Measurements from ENCODE around the gene STYXL2.
A peak's percentile ranks its signal among the peaks of the same experiment; 100 is the strongest.

STYXL2 gene

DNA sequence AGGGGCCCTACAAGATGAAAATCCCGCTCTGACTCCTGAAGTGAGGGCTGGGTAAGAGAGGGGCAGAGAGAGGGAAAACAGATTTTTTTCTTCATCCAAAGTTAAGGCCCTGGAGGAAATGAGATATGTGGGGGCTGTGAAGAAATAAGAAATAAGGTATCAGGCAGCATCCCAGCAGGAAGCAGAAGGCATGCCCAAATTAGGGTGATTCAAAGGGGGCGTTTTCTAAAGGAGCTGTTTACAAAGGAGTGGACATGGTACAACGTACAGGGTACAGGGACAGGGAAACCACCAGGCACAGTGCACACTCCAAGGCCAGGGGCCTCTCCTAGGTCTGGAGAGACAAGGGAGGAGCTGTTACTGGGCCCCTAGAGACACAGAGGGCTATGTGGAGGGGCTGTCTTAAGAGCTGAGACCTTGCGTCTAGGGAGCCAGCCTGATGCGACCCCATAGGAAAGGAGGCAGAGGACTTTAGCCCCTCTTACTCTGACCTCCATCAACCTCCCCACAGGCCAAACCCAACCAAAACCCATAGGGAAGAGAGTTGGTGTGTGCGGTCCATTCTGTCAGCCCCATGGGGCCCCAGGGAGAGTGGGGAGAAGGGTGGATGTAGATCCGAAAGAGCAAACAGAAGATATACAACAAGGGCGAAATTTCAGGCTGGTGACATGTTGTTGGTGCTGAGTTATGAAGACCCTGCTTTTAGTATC, 38.6 kb downstream of the STYXL2 start:
- H3K9me3 Mint-ChIP-seq: peaks cover 3% of the 10 kb centered on the region
- H3K27me3 Mint-ChIP-seq (ENCODE audit: low read depth, poor library complexity): peaks cover 7% of the 10 kb centered on the region

DNA sequence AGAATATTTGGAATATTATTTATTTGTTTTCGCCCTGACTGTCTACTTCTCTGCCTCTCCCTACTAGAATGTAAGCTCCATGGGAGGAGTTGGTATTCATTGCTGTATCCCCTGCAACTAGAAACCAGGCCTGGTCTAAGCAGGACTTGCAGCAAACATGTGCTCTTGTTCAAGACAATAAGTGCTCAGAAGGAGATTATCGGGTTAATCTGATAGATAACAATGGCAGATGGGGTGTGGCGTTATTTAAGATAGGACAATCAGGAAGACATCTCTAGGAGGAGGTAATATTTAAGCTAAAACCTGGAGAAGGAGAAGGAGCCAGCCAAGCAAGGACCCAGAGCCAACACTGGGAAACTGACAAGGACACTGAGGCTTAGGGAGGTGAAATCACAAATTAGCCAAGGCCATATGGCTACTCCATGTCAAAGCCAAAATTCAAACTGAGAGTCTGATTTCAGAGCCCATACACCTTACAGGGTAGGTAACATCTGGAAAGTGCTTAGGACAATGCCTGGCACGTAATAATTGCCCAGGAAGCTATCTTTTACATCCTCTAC, 41.5 kb downstream of the STYXL2 start:
- TF ChIP-seq, protein P1, sequence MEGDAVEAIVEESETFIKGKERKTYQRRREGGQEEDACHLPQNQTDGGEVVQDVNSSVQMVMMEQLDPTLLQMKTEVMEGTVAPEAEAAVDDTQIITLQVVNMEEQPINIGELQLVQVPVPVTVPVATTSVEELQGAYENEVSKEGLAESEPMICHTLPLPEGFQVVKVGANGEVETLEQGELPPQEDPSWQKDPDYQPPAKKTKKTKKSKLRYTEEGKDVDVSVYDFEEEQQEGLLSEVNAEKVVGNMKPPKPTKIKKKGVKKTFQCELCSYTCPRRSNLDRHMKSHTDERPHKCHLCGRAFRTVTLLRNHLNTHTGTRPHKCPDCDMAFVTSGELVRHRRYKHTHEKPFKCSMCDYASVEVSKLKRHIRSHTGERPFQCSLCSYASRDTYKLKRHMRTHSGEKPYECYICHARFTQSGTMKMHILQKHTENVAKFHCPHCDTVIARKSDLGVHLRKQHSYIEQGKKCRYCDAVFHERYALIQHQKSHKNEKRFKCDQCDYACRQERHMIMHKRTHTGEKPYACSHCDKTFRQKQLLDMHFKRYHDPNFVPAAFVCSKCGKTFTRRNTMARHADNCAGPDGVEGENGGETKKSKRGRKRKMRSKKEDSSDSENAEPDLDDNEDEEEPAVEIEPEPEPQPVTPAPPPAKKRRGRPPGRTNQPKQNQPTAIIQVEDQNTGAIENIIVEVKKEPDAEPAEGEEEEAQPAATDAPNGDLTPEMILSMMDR (IDR thresholded peaks at IDR 0.05): no peak
- peaks cover 49% of the 10 kb centered on the region for H3K4me1 Mint-ChIP-seq
- no peak overlapping the region for H3K4me3 Mint-ChIP-seq
- peaks cover 5% of the 10 kb centered on the region for H3K27me3 Mint-ChIP-seq (ENCODE audit: low read depth, poor library complexity)
- H3K36me3 Mint-ChIP-seq (ENCODE audit: low read depth): no peaks in the 10 kb centered on the region
- DNase-seq: no peak
- H3K9me3 Mint-ChIP-seq: peaks cover 3% of the 10 kb centered on the region
- H3K27ac Mint-ChIP-seq: no peak overlapping the region

More for the DNA sequence above, 38.6 kb downstream of the STYXL2 start:
- Mint-ChIP-seq H3K4me1 (peaks cover 39% of the 10 kb centered on the region), H3K27ac (peak overlapping the region; percentile 86), H3K36me3 (ENCODE audit: low read depth) (no peaks in the 10 kb centered on the region), H3K4me3 (no peak overlapping the region)
- no peak for DNase-seq
- TF ChIP-seq, protein P1 (IDR thresholded peaks at IDR 0.05): no peak

DNA sequence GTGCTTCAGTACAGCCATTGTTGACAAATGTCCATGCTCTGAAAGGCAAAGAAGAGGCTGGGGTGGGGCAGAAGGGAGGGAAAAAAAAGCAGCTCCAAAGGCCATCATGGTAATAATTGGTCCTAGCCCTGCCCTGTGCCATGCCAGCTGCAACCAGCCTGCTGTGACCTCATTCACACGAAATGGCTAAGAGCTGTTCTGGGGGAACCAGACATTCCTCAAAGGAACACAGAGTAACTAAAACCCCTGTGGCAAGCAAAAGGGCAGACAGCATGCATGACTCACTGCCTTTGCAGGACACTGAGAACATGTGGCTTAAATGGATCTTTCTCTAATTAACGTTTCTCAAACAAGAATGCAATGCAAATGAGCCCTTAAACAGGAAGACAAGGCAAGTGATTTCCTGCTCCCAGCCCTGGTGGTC, 42.3 kb downstream of the STYXL2 start:
- H3K4me1 Mint-ChIP-seq: peaks cover 49% of the 10 kb centered on the region
- TF ChIP-seq, protein P1 (IDR thresholded peaks at IDR 0.05): no peak
- H3K27me3 Mint-ChIP-seq (ENCODE audit: low read depth, poor library complexity): peaks cover 5% of the 10 kb centered on the region
- DNase-seq: no peak
- H3K27ac Mint-ChIP-seq: no peak overlapping the region
- peaks cover 3% of the 10 kb centered on the region for H3K9me3 Mint-ChIP-seq
- no peaks in the 10 kb centered on the region for H3K36me3 Mint-ChIP-seq (ENCODE audit: low read depth)
- no peak overlapping the region for H3K4me3 Mint-ChIP-seq

DNA sequence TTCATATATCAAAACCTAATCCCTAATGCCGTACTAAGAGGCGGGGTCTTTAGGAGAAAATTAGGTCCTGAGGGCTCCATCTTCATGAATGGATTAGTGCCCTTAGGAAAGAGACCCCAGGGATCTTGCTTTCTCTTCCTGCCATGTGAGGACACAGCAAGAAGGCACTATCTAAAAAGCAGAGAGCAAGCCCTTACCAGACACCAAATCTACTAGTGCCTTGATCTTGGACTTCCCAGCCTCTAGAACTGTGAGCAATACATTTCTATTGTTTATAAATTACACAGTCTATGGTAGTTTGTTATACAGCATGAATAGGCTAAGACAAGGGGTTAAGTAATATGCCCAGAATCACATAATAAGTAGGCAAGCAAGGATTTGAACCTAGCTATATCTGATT, 42.9 kb downstream of the STYXL2 start:
- Mint-ChIP-seq H3K9me3 (peaks cover 3% of the 10 kb centered on the region), H3K4me1 (peaks cover 49% of the 10 kb centered on the region), H3K27me3 (ENCODE audit: low read depth, poor library complexity) (peaks cover 5% of the 10 kb centered on the region), H3K27ac (no peak overlapping the region), H3K4me3 (no peak overlapping the region), H3K36me3 (ENCODE audit: low read depth) (no peaks in the 10 kb centered on the region)
- no peak for DNase-seq
- TF ChIP-seq, protein P1 (IDR thresholded peaks at IDR 0.05): no peak

DNA sequence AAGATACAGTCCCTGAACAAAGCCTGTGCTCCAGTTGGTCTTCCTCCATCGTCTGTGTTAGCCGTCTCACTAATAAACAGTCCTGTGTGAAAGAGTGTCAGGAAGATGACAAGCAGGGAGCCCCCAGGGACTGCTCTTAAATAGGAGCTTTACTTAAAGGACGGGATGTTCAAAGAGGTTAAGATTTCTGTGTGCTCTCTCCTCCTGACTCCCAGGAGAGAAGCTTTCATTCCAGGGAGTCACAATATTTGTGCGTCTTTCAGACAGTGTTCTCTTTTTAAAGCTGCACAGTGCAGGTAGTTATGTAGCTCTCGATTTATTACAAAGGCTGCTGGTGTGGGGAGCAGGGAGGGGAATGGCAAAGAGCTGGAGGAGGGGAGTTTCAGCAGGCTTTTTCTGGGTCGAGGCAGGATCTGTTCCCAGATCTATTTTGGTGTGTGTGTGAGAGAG, 43.5 kb downstream of the STYXL2 start:
- peaks cover 45% of the 10 kb centered on the region for H3K4me1 Mint-ChIP-seq
- H3K4me3 Mint-ChIP-seq: peak overlapping the region; percentile 67
- peaks cover 5% of the 10 kb centered on the region for H3K27me3 Mint-ChIP-seq (ENCODE audit: low read depth, poor library complexity)
- H3K9me3 Mint-ChIP-seq: peaks cover 5% of the 10 kb centered on the region
- no peak for DNase-seq
- peak overlapping the region; percentile 88 for H3K27ac Mint-ChIP-seq
- TF ChIP-seq, protein P1 (IDR thresholded peaks at IDR 0.05): no peak
- H3K36me3 Mint-ChIP-seq (ENCODE audit: low read depth): peaks cover 2% of the 10 kb centered on the region

Measured in nephron progenitor cell (in vitro differentiated cells).